Fibroblast of lung (primary cell): ENCODE results near the gene PLPP1. TPM values are rescaled to one million over a fixed set of nuclear protein-coding genes. Genes with fewer than 3 reads are reported as not detected.

Source experiments
- DNase-seq, 2 donors: peaks; one replicate each; pipeline versions ENCODE4 v3.0.0 to v3.0.0-alpha.2; 2010; ENCODE audit warnings: low read depth in 2 of 2
- H2AFZ ChIP-seq: 2 replicates; pipeline ENCODE4 v1.5.1; 2012; ENCODE audit warnings: low read length, control low read depth, inconsistent platforms
- H3K27ac ChIP-seq: 2 replicates; pipeline ENCODE4 v1.5.1; 2011; ENCODE audit warnings: low read length, control low read depth; ENCODE audit not compliant: insufficient read depth
- H3K27me3 ChIP-seq: 2 replicates; pipeline ENCODE4 v1.5.1; 2011; ENCODE audit warnings: mild to moderate bottlenecking, low read length; ENCODE audit not compliant: control insufficient read depth, insufficient read depth
- H3K36me3 ChIP-seq: 2 replicates; pipeline ENCODE4 v1.5.1; 2011; ENCODE audit warnings: low read length; ENCODE audit not compliant: control insufficient read depth, insufficient read depth
- H3K4me1 ChIP-seq: 2 replicates; pipeline ENCODE4 v1.5.1; 2011; ENCODE audit warnings: low read length; ENCODE audit not compliant: control insufficient read depth, insufficient read depth; ENCODE audit errors: extremely low read depth
- H3K4me2 ChIP-seq: 2 replicates; pipeline ENCODE4 v1.5.1; 2011; ENCODE audit warnings: low read length, control low read depth; ENCODE audit not compliant: insufficient read depth; ENCODE audit errors: extremely low read depth
- H3K4me3 ChIP-seq, 4 experiments: fragments of 200-600 bp in 1 of 4; sonication (generic) in 1 of 4; replicated peaks in 1 of 4; 2 replicates each; pipeline ENCODE4 v1.5.1; 2011 to 2016; ENCODE audit warnings: low read length in 4 of 4, low read depth in 3 of 4, mild to moderate bottlenecking in 3 of 4, control low read depth in 2 of 4, inconsistent platforms in 1 of 4, mixed read lengths in 1 of 4; ENCODE audit not compliant: insufficient read depth in 1 of 4; ENCODE audit errors: control extremely low read depth in 1 of 4
- H3K79me2 ChIP-seq: 2 replicates; pipeline ENCODE4 v1.5.1; 2012; ENCODE audit warnings: mild to moderate bottlenecking, low read length, inconsistent platforms; ENCODE audit not compliant: control insufficient read depth, insufficient read depth
- H3K9ac ChIP-seq: 2 replicates; pipeline ENCODE4 v1.5.1; 2011; ENCODE audit warnings: mild to moderate bottlenecking, low read length, control low read depth; ENCODE audit not compliant: insufficient read depth
- H3K9me3 ChIP-seq: 2 replicates; pipeline ENCODE4 v1.5.1; 2012; ENCODE audit warnings: low read depth, low read length; ENCODE audit not compliant: control insufficient read depth, insufficient read depth
- H4K20me1 ChIP-seq: 2 replicates; pipeline ENCODE4 v1.5.1; 2011; ENCODE audit warnings: low read length; ENCODE audit not compliant: control insufficient read depth, insufficient read depth; ENCODE audit errors: extremely low read depth
- EZH2 ChIP-seq: IDR thresholded peaks from 2 replicates; pipeline ENCODE4 v1.5.1; 2012; ENCODE audit warnings: low read length, control low read depth, mild to moderate bottlenecking; ENCODE audit errors: missing control alignments
- polyA plus RNA-seq, 2 donors: library from polyadenylated mRNA; depleted of rRNA in 1 of 2; stranded (reverse) in 1 of 2; unstranded in 1 of 2; fragments of >200 nt; gene quantifications; 2 replicates each; pipeline ENCODE4 v1.2.1, GENCODE V29; 2011 to 2012; ENCODE audit warnings: missing spikeins in 1 of 2
- total RNA-seq: library from RNA; depleted of rRNA; stranded (reverse); fragments of >200 nt; gene quantifications from 2 replicates; pipeline ENCODE4 v1.2.1, GENCODE V29; 2014
- TF ChIP-seq, protein P1 (sequence below), 2 donors: IDR thresholded peaks in 1 of 2; conservative IDR thresholded peaks in 1 of 2; 1 replicate in 1 of 2; 2 replicates in 1 of 2; pipeline ENCODE4 v1.5.1; 2011 to 2012; ENCODE audit warnings: low read length in 2 of 2, control low read depth in 1 of 2, inconsistent platforms in 1 of 2, low read depth in 1 of 2, mild to moderate bottlenecking in 1 of 2

PLPP1 gene
- total and polyA plus RNA-seq, 2 donors (not counting 1 experiment from before 2014, with no cell fraction given) = 73.5 to 76.8 TPM

DNA sequence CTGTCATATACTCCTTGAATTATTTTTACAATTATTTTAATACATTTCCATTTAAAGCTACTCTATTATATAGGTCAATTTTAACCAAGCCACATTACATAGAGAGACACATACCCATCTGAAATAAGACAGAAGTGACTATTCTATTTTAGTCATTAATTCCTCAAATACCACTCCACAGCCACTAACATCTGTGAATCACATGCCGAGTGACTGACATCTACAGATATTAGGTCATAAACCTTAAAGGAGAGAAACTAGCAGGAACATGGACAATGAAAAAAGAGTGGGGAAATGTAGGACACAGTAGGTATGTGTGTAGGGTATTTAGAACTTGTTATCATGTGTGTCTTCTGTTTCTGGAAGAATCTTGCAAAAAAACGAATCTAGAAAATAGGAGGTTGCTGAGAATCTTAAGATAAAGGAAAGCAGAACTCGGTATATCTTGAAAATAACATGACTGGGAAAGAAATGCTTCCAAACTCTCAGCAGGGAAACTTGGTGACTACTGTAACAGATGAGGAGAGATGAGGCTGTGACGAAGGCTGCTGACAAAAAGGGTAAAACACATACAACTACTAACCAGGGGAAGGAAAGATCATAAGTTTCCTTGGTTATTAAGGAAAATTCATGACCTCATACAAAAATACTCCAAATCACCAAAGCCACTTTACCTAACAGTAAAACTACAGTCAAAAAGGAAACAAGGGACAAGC is 84.6 kb downstream of the PLPP1 start:
- Histone ChIP-seq H3K9ac (no peak overlapping the region), H3K4me2 (peak overlapping the region; percentile 7), H3K4me1 (no peaks in the 10 kb centered on the region), H3K4me3 (no peak overlapping the region), H3K36me3 (no peaks in the 10 kb centered on the region), H3K79me2 (no peaks in the 10 kb centered on the region), H3K9me3 (no peaks in the 10 kb centered on the region), H2AFZ (no peak overlapping the region), H3K27me3 (no peaks in the 10 kb centered on the region), H4K20me1 (no peaks in the 10 kb centered on the region), H3K27ac (no peak overlapping the region)
- TF ChIP-seq EZH2 = no peak
- TF ChIP-seq, protein P1, sequence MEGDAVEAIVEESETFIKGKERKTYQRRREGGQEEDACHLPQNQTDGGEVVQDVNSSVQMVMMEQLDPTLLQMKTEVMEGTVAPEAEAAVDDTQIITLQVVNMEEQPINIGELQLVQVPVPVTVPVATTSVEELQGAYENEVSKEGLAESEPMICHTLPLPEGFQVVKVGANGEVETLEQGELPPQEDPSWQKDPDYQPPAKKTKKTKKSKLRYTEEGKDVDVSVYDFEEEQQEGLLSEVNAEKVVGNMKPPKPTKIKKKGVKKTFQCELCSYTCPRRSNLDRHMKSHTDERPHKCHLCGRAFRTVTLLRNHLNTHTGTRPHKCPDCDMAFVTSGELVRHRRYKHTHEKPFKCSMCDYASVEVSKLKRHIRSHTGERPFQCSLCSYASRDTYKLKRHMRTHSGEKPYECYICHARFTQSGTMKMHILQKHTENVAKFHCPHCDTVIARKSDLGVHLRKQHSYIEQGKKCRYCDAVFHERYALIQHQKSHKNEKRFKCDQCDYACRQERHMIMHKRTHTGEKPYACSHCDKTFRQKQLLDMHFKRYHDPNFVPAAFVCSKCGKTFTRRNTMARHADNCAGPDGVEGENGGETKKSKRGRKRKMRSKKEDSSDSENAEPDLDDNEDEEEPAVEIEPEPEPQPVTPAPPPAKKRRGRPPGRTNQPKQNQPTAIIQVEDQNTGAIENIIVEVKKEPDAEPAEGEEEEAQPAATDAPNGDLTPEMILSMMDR (conservative IDR thresholded peaks at IDR 0.05 in 1 of 2, IDR thresholded peaks at IDR 0.05 in 1 of 2; ENCODE audit: low read depth in 1 of 2, low read length in 2 of 2) = no peak
- DNase-seq = peak; percentile 15 to 59

DNA sequence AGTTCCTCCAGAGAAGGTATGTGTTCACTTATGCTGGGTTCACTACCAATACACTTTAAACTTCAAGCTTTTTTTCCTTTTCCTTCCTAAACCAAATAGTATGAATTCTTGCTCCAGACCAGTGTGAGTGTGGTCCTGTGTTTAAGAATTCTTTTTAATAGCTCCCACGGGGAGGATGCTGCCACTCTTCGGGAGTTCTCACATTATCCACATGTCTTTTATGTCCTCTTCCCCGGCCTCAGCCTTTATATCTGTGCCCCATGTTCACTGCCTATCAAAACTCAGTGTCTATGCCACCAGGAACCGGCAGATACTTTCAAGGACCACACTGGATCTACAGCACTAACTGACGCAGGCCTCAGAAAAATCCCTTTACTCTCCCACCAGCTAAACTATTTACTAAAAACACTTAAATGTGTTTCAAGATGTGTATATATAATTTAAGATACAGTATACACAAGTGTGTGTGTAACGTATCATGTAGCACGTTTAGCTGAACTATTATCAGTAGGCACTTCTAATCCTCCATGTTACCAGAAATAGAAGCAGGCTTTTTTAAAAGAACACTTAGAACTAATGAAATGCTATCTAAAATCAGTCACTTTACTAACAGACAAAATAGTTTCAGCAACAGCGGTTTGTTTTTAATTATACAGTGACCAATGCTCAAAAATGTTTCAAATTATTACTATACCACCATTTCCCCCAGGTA is 88.0 kb downstream of the PLPP1 start:
- no peak for DNase-seq
- Histone ChIP-seq H3K9me3 (no peaks in the 10 kb centered on the region), H3K4me1 (no peaks in the 10 kb centered on the region), H3K79me2 (no peaks in the 10 kb centered on the region), H2AFZ (no peak overlapping the region), H3K27me3 (no peaks in the 10 kb centered on the region), H4K20me1 (no peaks in the 10 kb centered on the region), H3K36me3 (no peaks in the 10 kb centered on the region), H3K4me3 (no peak overlapping the region), H3K4me2 (no peak overlapping the region), H3K9ac (no peak overlapping the region), H3K27ac (no peak overlapping the region)
- TF ChIP-seq, protein P1 (conservative IDR thresholded peaks at IDR 0.05 in 1 of 2, IDR thresholded peaks at IDR 0.05 in 1 of 2; ENCODE audit: low read depth in 1 of 2, low read length in 2 of 2) = no peak
- no peak for TF ChIP-seq EZH2

DNA sequence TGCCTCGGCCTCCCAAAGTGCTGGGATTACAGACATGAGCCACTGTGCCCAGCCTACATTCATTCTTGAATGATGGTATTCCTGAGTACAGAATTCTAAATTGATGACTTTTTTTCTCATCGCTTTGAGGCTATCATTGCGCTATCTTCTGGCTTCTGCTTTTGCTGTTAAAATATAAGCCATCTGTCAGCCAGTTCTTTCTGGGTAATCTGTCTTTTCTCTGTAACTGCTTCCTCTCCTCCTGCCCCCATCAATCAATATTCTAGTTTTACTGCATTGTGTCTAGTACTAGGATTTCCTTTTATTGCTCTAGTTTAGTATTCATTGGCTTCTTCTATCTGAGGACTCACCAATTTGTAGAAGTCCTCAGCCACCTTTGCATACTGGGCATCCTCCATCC is 89.0 kb downstream of the PLPP1 start:
- Histone ChIP-seq H3K9ac (no peak overlapping the region), H3K4me1 (no peaks in the 10 kb centered on the region), H2AFZ (no peak overlapping the region), H3K36me3 (peaks cover 3% of the 10 kb centered on the region), H3K27me3 (no peaks in the 10 kb centered on the region), H3K4me3 (no peak overlapping the region), H3K27ac (no peak overlapping the region), H3K4me2 (no peak overlapping the region), H3K79me2 (no peaks in the 10 kb centered on the region), H4K20me1 (no peaks in the 10 kb centered on the region), H3K9me3 (no peaks in the 10 kb centered on the region)
- no peak for TF ChIP-seq EZH2
- TF ChIP-seq, protein P1 (conservative IDR thresholded peaks at IDR 0.05 in 1 of 2, IDR thresholded peaks at IDR 0.05 in 1 of 2; ENCODE audit: low read depth in 1 of 2, low read length in 2 of 2) = no peak
- no peak for DNase-seq
